ENCODE measurements around the gene ZMIZ1.

DNA sequence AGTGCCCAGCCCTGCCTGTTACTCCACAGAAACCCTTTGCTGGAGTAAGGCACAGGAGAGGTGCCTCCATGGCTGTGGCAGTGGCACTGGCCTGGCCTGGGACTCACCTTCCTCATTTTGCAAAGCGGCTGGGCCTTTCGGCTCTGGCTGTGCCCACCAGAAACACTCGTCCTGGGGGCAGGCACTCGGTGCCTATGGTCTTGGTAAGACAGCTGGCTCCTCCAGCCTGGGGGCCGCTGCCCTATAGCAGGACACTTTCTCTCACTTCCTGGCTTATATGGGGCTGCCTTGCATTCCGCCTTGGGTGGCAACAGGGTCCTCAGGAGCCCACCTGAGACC lies 13.2 kb downstream of the ZMIZ1 start:
- TF ChIP-seq, protein P1, sequence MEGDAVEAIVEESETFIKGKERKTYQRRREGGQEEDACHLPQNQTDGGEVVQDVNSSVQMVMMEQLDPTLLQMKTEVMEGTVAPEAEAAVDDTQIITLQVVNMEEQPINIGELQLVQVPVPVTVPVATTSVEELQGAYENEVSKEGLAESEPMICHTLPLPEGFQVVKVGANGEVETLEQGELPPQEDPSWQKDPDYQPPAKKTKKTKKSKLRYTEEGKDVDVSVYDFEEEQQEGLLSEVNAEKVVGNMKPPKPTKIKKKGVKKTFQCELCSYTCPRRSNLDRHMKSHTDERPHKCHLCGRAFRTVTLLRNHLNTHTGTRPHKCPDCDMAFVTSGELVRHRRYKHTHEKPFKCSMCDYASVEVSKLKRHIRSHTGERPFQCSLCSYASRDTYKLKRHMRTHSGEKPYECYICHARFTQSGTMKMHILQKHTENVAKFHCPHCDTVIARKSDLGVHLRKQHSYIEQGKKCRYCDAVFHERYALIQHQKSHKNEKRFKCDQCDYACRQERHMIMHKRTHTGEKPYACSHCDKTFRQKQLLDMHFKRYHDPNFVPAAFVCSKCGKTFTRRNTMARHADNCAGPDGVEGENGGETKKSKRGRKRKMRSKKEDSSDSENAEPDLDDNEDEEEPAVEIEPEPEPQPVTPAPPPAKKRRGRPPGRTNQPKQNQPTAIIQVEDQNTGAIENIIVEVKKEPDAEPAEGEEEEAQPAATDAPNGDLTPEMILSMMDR (IDR thresholded peaks at IDR 0.05; ENCODE audit: low read depth, low read length, missing input control): no peak
- TF ChIP-seq YY1 (IDR thresholded peaks at IDR 0.05) (no peak), TAF1 (conservative IDR thresholded peaks at IDR 0.05) (no peak)
